ENCODE results near the gene USP6NL.

- no peak for TF ChIP-seq CTCF (IDR thresholded peaks at IDR 0.05; ENCODE audit: borderline replicate concordance, extremely low read depth, low read length, poor library complexity, severe bottlenecking)
- TF ChIP-seq EZH2 (IDR thresholded peaks at IDR 0.05; ENCODE audit: borderline replicate concordance, low read depth, low read length, severe bottlenecking) = no peak
These were observed 101.2 kb downstream of the USP6NL start for GRCh38 chr10:11510281-11510680.

All from DND-41 (cell line).